ENCODE measurements around the gene RABL6.
"Not testable (repeated sequence)": the region's sequence is repeated elsewhere in the genome, so short reads cannot be mapped to it uniquely, and the experiment has no call there.

The RABL6 gene

GRCh38 chr9:136867917-136868316 lies 60.2 kb downstream of the RABL6 start:
- no peak for TF ChIP-seq ZNF239 (tag by site-specific recombination; IDR thresholded peaks at IDR 0.05)
- TF ChIP-seq ZNF544 (tag by site-specific recombination; IDR thresholded peaks at IDR 0.05): no peak
- no peak for TF ChIP-seq ZFHX2 (tag by site-specific recombination; conservative IDR thresholded peaks at IDR 0.05)
- no peaks in the 10 kb centered on the region for H3K9me3 ChIP-seq (ENCODE audit: control insufficient read depth, insufficient read depth, low read depth, low read length)
- no peaks in the 10 kb centered on the region for H3K4me1 ChIP-seq (ENCODE audit: control insufficient read depth, insufficient read depth, low read length)
- no peak overlapping the region for H3K4me3 ChIP-seq (ENCODE audit: low read depth, low read length)
- H3K36me3 ChIP-seq (ENCODE audit: control insufficient read depth in 2 of 2, insufficient read depth in 1 of 2, low read length in 2 of 2): peaks cover 0 to 21% of the 10 kb centered on the region in 2 experiments; a peak in 2 of 3 replicates
- CTCF ChIA-PET: interaction anchor here (1.4 kb wide), 1 partner anchor 14 kb away, joined by 3 read pairs; no protein-coding TSS in a partner anchor
- POLR2A ChIA-PET: interaction anchor here (1.1 to 3.4 kb wide), 3 partner anchors 11 to 219 kb away, joined by 3 to 15 read pairs (median 3); partner anchors contain the start of genes MAN1B1 and TRAF2
- H3K27ac ChIP-seq (ENCODE audit: extremely low read depth, low read depth, low read length): no peak overlapping the region

GRCh38 chr9:136868644-136869043 lies 60.9 kb downstream of the RABL6 start:
- ChIA-PET POLR2A (interaction anchor here (1.1 to 3.4 kb wide), 3 partner anchors 10 to 218 kb away, joined by 3 to 15 read pairs (median 3); partner anchors contain the start of genes MAN1B1 and TRAF2), CTCF (interaction anchor here (1.0 to 1.4 kb wide), 2 partner anchors 13 to 166 kb away, joined by 3 to 8 read pairs; no protein-coding TSS in a partner anchor)
- H3K27ac ChIP-seq (ENCODE audit: extremely low read depth, low read depth, low read length): no peak overlapping the region
- TF ChIP-seq ZNF544 (tag by site-specific recombination; IDR thresholded peaks at IDR 0.05) (no peak), ZFHX2 (tag by site-specific recombination; conservative IDR thresholded peaks at IDR 0.05) (no peak), ZBTB8A (tag by site-specific recombination; IDR thresholded peaks at IDR 0.05) (no peak), ZBTB48 (tag by site-specific recombination; IDR thresholded peaks at IDR 0.05) (no peak), ZNF211 (tag by site-specific recombination; IDR thresholded peaks at IDR 0.05; ENCODE audit: low read depth) (no peak), ZNF239 (tag by site-specific recombination; IDR thresholded peaks at IDR 0.05) (no peak), ZNF404 (tag by site-specific recombination; IDR thresholded peaks at IDR 0.05) (no peak), ZNF792 (tag by site-specific recombination; IDR thresholded peaks at IDR 0.05) (no peak)
- H3K9me3 ChIP-seq (ENCODE audit: control insufficient read depth, insufficient read depth, low read depth, low read length): no peaks in the 10 kb centered on the region
- no peak overlapping the region for H3K4me3 ChIP-seq (ENCODE audit: low read depth, low read length)
- H3K36me3 ChIP-seq (ENCODE audit: control insufficient read depth in 2 of 2, insufficient read depth in 1 of 2, low read length in 2 of 2): peaks cover 0 to 14% of the 10 kb centered on the region in 2 experiments; a peak in 2 of 3 replicates
- H3K4me1 ChIP-seq (ENCODE audit: control insufficient read depth, insufficient read depth, low read length): no peaks in the 10 kb centered on the region

GRCh38 chr9:136869611-136870010 lies 61.9 kb downstream of the RABL6 start:
- H3K4me1 ChIP-seq (ENCODE audit: control insufficient read depth, insufficient read depth, low read length); H3K4me3 ChIP-seq (ENCODE audit: low read depth, low read length); H3K36me3 ChIP-seq (ENCODE audit: control insufficient read depth in 2 of 2, insufficient read depth in 1 of 2, low read length in 2 of 2); H3K27ac ChIP-seq (ENCODE audit: extremely low read depth, low read depth, low read length); H3K9me3 ChIP-seq (ENCODE audit: control insufficient read depth, insufficient read depth, low read depth, low read length): not testable (repeated sequence)
- ChIA-PET CTCF (interaction anchor here (1.0 to 1.4 kb wide), 3 partner anchors 12 to 165 kb away, joined by 3 to 8 read pairs (median 3); no protein-coding TSS in a partner anchor), POLR2A (interaction anchor here (0.6 to 1.4 kb wide), 5 partner anchors 12 to 131 kb away, joined by 3 to 6 read pairs (median 3); partner anchors contain the start of gene TRAF2)

- POLR2A ChIA-PET: interaction anchor here (0.5 to 1.0 kb wide), 3 partner anchors 11 to 132 kb away, joined by 3 to 6 read pairs (median 3); partner anchors contain the start of gene TRAF2
- CTCF ChIA-PET: interaction anchor here (0.6 to 1.1 kb wide), 2 partner anchors 15 to 32 kb away, joined by 3 to 4 read pairs; partner anchors contain the start of gene AJM1
- H3K9me3 ChIP-seq (ENCODE audit: control insufficient read depth, insufficient read depth, low read depth, low read length): no peaks in the 10 kb centered on the region
- no peak overlapping the region for H3K27ac ChIP-seq (ENCODE audit: extremely low read depth, low read depth, low read length)
- no peak overlapping the region for H3K4me3 ChIP-seq (ENCODE audit: low read depth, low read length)
- TF ChIP-seq ZNF529 (tag by site-specific recombination; IDR thresholded peaks at IDR 0.05; ENCODE audit: insufficient replicate concordance) (no peak), ZNF324 (tag by site-specific recombination; IDR thresholded peaks at IDR 0.05) (no peak), KLF8 (tag by site-specific recombination; IDR thresholded peaks at IDR 0.05) (no peak), ZNF280D (tag by site-specific recombination; IDR thresholded peaks at IDR 0.05) (no peak), FEZF1 (tag by site-specific recombination; IDR thresholded peaks at IDR 0.05) (no peak), ZSCAN16 (tag by site-specific recombination; IDR thresholded peaks at IDR 0.05) (no peak), ZNF621 (tag by site-specific recombination; IDR thresholded peaks at IDR 0.05) (no peak), ZNF629 (tag by site-specific recombination; IDR thresholded peaks at IDR 0.05) (no peak), ZNF654 (tag by site-specific recombination; IDR thresholded peaks at IDR 0.05; ENCODE audit: low read depth) (no peak), ZNF416 (tag by site-specific recombination; IDR thresholded peaks at IDR 0.05) (no peak), ZNF677 (tag by site-specific recombination; IDR thresholded peaks at IDR 0.05) (no peak), ZBTB10 (tag by site-specific recombination; IDR thresholded peaks at IDR 0.05) (no peak), ZNF548 (tag by site-specific recombination; IDR thresholded peaks at IDR 0.05) (no peak)
- no peaks in the 10 kb centered on the region for H3K4me1 ChIP-seq (ENCODE audit: control insufficient read depth, insufficient read depth, low read length)
- no peaks in the 10 kb centered on the region for H3K36me3 ChIP-seq (ENCODE audit: control insufficient read depth in 2 of 2, insufficient read depth in 1 of 2, low read length in 2 of 2)
Measured at GRCh38 chr9:136875155-136875554, 67.4 kb downstream of the RABL6 start.
